WTC11 (cell line): Measurements from ENCODE around the gene CPNE5.

Experiments
- ATF1 ChIP-seq: sonication (generic); formaldehyde crosslinking; IDR thresholded peaks from 2 replicates; pipeline ENCODE4 v1.8.1; 2023; ENCODE audit warnings: mild to moderate bottlenecking, moderate library complexity, missing genetic modification reagents
- ETV6 ChIP-seq: sonication (generic); formaldehyde crosslinking; IDR thresholded peaks from 2 replicates; pipeline ENCODE4 v1.8.1; 2022; ENCODE audit warnings: mild to moderate bottlenecking, missing genetic modification reagents
- JUN ChIP-seq: sonication (generic); formaldehyde crosslinking; IDR thresholded peaks from 2 replicates; pipeline ENCODE4 v1.8.0; 2023; ENCODE audit warnings: mild to moderate bottlenecking, missing genetic modification reagents
- NFE2L1 ChIP-seq: sonication (generic); formaldehyde crosslinking; IDR thresholded peaks from 2 replicates; pipeline ENCODE4 v1.8.1; 2023; ENCODE audit warnings: missing genetic modification reagents
- OVOL2 ChIP-seq: fragments of 250-450 bp; sonication (Bioruptor Pico); IDR thresholded peaks from 2 replicates; pipeline ENCODE4 v1.9.0; 2021; ENCODE audit warnings: mild to moderate bottlenecking, borderline replicate concordance
- ZNF138 ChIP-seq: sonication (generic); formaldehyde crosslinking; conservative IDR thresholded peaks from 2 replicates; pipeline ENCODE4 v1.8.1; 2022; ENCODE audit warnings: mild to moderate bottlenecking, moderate library complexity, missing genetic modification reagents
- TF ChIP-seq, protein P1 (sequence below): fragments of 200-600 bp; IDR thresholded peaks from 2 replicates; pipeline ENCODE4 v1.8.0; 2022; ENCODE audit warnings: antibody characterized with exemption
- TF ChIP-seq, protein P2 (sequence below): sonication (generic); formaldehyde crosslinking; IDR thresholded peaks from 2 replicates; pipeline ENCODE4 v1.8.0; 2022; ENCODE audit warnings: mild to moderate bottlenecking, missing genetic modification reagents
- TF ChIP-seq, protein P3 (sequence below): sonication (generic); formaldehyde crosslinking; IDR thresholded peaks from 2 replicates; pipeline ENCODE4 v1.8.0; 2022; ENCODE audit warnings: mild to moderate bottlenecking, missing genetic modification reagents
- TF ChIP-seq, protein P4 (sequence below): sonication (generic); formaldehyde crosslinking; IDR thresholded peaks from 2 replicates; pipeline ENCODE4 v1.8.0; 2022; ENCODE audit warnings: mild to moderate bottlenecking, missing genetic modification reagents
- TF ChIP-seq, protein P5 (sequence below): sonication (generic); formaldehyde crosslinking; IDR thresholded peaks from 2 replicates; pipeline ENCODE4 v1.8.0; 2023; ENCODE audit warnings: missing genetic modification reagents, mild to moderate bottlenecking, borderline replicate concordance
- TF ChIP-seq, protein P6 (sequence below): fragments of 250-450 bp; sonication (Bioruptor Pico); IDR thresholded peaks from 2 replicates; pipeline ENCODE4 v2.1.2; 2022; ENCODE audit warnings: mild to moderate bottlenecking, moderate library complexity

DNA sequence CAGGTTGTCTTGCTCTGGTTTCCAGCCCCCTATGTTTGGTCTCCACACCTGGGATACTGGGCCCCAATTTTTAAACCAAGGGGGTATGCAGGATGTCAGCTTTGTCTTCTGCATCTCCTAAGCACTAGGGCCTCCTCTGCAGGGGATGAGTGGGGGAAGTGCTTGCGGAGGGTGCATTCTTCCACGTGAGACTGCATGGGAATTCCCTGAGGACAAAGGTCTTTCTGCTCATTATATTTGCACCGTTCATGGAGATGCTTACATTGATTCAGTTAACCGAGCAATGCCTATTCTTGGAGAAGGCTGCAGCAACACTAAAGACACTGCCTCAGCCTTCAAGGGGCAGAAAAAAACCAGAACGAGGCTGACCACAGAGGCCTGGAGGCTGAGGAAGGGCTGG, 96.2 kb downstream of the CPNE5 start:
- TF ChIP-seq, protein P1, sequence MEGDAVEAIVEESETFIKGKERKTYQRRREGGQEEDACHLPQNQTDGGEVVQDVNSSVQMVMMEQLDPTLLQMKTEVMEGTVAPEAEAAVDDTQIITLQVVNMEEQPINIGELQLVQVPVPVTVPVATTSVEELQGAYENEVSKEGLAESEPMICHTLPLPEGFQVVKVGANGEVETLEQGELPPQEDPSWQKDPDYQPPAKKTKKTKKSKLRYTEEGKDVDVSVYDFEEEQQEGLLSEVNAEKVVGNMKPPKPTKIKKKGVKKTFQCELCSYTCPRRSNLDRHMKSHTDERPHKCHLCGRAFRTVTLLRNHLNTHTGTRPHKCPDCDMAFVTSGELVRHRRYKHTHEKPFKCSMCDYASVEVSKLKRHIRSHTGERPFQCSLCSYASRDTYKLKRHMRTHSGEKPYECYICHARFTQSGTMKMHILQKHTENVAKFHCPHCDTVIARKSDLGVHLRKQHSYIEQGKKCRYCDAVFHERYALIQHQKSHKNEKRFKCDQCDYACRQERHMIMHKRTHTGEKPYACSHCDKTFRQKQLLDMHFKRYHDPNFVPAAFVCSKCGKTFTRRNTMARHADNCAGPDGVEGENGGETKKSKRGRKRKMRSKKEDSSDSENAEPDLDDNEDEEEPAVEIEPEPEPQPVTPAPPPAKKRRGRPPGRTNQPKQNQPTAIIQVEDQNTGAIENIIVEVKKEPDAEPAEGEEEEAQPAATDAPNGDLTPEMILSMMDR: no peak
- TF ChIP-seq ETV6 (CRISPR knock-in tag) (no peak), JUN (CRISPR knock-in tag) (no peak), OVOL2 (CRISPR knock-in tag) (no peak), ZNF138 (no peak), NFE2L1 (CRISPR knock-in tag) (no peak), ATF1 (CRISPR knock-in tag) (no peak)
- TF ChIP-seq, protein P2, sequence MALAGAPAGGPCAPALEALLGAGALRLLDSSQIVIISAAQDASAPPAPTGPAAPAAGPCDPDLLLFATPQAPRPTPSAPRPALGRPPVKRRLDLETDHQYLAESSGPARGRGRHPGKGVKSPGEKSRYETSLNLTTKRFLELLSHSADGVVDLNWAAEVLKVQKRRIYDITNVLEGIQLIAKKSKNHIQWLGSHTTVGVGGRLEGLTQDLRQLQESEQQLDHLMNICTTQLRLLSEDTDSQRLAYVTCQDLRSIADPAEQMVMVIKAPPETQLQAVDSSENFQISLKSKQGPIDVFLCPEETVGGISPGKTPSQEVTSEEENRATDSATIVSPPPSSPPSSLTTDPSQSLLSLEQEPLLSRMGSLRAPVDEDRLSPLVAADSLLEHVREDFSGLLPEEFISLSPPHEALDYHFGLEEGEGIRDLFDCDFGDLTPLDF (CRISPR knock-in tag): no peak
- TF ChIP-seq, protein P3, sequence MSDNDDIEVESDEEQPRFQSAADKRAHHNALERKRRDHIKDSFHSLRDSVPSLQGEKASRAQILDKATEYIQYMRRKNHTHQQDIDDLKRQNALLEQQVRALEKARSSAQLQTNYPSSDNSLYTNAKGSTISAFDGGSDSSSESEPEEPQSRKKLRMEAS (CRISPR knock-in tag): no peak
- TF ChIP-seq, protein P4, sequence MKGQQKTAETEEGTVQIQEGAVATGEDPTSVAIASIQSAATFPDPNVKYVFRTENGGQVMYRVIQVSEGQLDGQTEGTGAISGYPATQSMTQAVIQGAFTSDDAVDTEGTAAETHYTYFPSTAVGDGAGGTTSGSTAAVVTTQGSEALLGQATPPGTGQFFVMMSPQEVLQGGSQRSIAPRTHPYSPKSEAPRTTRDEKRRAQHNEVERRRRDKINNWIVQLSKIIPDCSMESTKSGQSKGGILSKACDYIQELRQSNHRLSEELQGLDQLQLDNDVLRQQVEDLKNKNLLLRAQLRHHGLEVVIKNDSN (CRISPR knock-in tag): no peak
- TF ChIP-seq, protein P5, sequence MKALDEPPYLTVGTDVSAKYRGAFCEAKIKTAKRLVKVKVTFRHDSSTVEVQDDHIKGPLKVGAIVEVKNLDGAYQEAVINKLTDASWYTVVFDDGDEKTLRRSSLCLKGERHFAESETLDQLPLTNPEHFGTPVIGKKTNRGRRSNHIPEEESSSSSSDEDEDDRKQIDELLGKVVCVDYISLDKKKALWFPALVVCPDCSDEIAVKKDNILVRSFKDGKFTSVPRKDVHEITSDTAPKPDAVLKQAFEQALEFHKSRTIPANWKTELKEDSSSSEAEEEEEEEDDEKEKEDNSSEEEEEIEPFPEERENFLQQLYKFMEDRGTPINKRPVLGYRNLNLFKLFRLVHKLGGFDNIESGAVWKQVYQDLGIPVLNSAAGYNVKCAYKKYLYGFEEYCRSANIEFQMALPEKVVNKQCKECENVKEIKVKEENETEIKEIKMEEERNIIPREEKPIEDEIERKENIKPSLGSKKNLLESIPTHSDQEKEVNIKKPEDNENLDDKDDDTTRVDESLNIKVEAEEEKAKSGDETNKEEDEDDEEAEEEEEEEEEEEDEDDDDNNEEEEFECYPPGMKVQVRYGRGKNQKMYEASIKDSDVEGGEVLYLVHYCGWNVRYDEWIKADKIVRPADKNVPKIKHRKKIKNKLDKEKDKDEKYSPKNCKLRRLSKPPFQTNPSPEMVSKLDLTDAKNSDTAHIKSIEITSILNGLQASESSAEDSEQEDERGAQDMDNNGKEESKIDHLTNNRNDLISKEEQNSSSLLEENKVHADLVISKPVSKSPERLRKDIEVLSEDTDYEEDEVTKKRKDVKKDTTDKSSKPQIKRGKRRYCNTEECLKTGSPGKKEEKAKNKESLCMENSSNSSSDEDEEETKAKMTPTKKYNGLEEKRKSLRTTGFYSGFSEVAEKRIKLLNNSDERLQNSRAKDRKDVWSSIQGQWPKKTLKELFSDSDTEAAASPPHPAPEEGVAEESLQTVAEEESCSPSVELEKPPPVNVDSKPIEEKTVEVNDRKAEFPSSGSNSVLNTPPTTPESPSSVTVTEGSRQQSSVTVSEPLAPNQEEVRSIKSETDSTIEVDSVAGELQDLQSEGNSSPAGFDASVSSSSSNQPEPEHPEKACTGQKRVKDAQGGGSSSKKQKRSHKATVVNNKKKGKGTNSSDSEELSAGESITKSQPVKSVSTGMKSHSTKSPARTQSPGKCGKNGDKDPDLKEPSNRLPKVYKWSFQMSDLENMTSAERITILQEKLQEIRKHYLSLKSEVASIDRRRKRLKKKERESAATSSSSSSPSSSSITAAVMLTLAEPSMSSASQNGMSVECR (CRISPR knock-in tag): no peak
- TF ChIP-seq, protein P6, sequence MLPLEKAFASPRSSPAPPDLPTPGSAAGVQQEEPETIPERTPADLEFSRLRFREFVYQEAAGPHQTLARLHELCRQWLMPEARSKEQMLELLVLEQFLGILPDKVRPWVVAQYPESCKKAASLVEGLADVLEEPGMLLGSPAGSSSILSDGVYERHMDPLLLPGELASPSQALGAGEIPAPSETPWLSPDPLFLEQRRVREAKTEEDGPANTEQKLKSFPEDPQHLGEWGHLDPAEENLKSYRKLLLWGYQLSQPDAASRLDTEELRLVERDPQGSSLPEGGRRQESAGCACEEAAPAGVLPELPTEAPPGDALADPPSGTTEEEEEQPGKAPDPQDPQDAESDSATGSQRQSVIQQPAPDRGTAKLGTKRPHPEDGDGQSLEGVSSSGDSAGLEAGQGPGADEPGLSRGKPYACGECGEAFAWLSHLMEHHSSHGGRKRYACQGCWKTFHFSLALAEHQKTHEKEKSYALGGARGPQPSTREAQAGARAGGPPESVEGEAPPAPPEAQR (CRISPR knock-in tag): no peak
